Sigmoid colon (tissue), 4 donors: ENCODE data around the gene GOLT1B.

ENCODE experiments used
- CTCF ChIP-seq, 4 experiments: fragments of 450-650 bp in 3 of 4; fragments of 200-600 bp in 1 of 4; IDR thresholded peaks; one replicate each; pipeline ENCODE4 v1.5.1; 2016 to 2019; ENCODE audit warnings: antibody characterized with exemption in 4 of 4, mild to moderate bottlenecking in 3 of 4, moderate library complexity in 2 of 4
- EP300 ChIP-seq, 4 donors: sonication (generic); formaldehyde crosslinking; IDR thresholded peaks; one replicate each; pipeline ENCODE4 v1.6.1; 2017; ENCODE audit warnings: antibody characterized with exemption in 4 of 4
- POLR2A ChIP-seq, 2 donors: fragments of 450-650 bp; IDR thresholded peaks; one replicate each; pipeline ENCODE4 v1.6.1; 2016; ENCODE audit warnings: antibody characterized with exemption in 2 of 2, mild to moderate bottlenecking in 2 of 2, moderate library complexity in 2 of 2
- POLR2AphosphoS5 ChIP-seq, 4 donors: sonication (generic); formaldehyde crosslinking; IDR thresholded peaks; one replicate each; pipeline ENCODE4 v1.6.1; 2017; ENCODE audit warnings: antibody characterized with exemption in 4 of 4

GRCh38 chr12:21456291-21456780 lies 45.3 kb upstream of the GOLT1B start:
- no peak for TF ChIP-seq CTCF (IDR thresholded peaks at IDR 0.05)
- TF ChIP-seq POLR2AphosphoS5 (IDR thresholded peaks at IDR 0.05): no peak
- no peak for TF ChIP-seq POLR2A (IDR thresholded peaks at IDR 0.05)
- no peak for TF ChIP-seq EP300 (IDR thresholded peaks at IDR 0.05)
